AG10803 (cell line): ENCODE data around the gene TMEM176A.
A peak's percentile ranks its signal among the peaks of the same experiment; 100 is the strongest.
"Not testable (repeated sequence)": the region's sequence is repeated elsewhere in the genome, so short reads cannot be mapped to it uniquely, and the experiment has no call there.

Source experiments
- DNase-seq: peaks from one replicate; pipeline ENCODE4 v3.0.0; 2010; ENCODE audit warnings: low read depth
- H3K4me3 ChIP-seq: 2 replicates; pipeline ENCODE4 v1.5.1; 2011; ENCODE audit warnings: mild to moderate bottlenecking, low read length, control low read depth
- TF ChIP-seq, protein P1 (sequence below): conservative IDR thresholded peaks from 2 replicates; pipeline ENCODE4 v1.5.1; 2011; ENCODE audit warnings: mild to moderate bottlenecking, low read length, control low read depth, inconsistent platforms

The TMEM176A gene

DNA sequence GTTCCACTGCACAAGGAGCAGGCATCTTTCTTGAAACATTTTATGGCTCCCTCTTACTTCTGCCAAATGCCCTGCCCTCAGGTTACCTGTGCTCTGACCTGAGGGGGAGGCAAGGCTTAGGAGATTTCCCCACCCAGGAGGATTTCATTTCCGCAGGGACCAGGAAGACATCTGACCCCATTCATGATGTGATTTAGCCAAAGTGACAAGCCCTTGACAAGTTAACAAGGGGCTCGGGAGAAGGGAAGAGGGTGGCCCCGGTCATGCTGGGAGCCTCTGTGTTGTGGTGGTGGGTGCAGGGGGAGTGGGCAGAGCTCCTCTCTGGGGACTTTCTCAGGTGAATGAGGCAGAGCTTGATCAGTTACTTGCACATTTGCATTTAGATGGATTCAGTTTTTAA is 44.4 kb upstream of the TMEM176A start:
- no peak for DNase-seq
- TF ChIP-seq, protein P1, sequence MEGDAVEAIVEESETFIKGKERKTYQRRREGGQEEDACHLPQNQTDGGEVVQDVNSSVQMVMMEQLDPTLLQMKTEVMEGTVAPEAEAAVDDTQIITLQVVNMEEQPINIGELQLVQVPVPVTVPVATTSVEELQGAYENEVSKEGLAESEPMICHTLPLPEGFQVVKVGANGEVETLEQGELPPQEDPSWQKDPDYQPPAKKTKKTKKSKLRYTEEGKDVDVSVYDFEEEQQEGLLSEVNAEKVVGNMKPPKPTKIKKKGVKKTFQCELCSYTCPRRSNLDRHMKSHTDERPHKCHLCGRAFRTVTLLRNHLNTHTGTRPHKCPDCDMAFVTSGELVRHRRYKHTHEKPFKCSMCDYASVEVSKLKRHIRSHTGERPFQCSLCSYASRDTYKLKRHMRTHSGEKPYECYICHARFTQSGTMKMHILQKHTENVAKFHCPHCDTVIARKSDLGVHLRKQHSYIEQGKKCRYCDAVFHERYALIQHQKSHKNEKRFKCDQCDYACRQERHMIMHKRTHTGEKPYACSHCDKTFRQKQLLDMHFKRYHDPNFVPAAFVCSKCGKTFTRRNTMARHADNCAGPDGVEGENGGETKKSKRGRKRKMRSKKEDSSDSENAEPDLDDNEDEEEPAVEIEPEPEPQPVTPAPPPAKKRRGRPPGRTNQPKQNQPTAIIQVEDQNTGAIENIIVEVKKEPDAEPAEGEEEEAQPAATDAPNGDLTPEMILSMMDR: no peak
- H3K4me3 ChIP-seq: no peak overlapping the region

- TF ChIP-seq, protein P1: peak; percentile 32; the same call in 1 of the 2 replicates
- H3K4me3 ChIP-seq: no peak overlapping the region
- DNase-seq: no peak
Observed at GRCh38 chr7:150756858-150757257, 43.7 kb upstream of the TMEM176A start.

- DNase-seq: no peak
- no peak overlapping the region for H3K4me3 ChIP-seq
- TF ChIP-seq, protein P1: no peak
Observed at GRCh38 chr7:150759479-150759878, 41.1 kb upstream of the TMEM176A start.

GRCh38 chr7:150766334-150766709 is 34.2 kb upstream of the TMEM176A start:
- H3K4me3 ChIP-seq: no peak overlapping the region
- TF ChIP-seq, protein P1: no peak
- DNase-seq: no peak

- no peak overlapping the region for H3K4me3 ChIP-seq
- TF ChIP-seq, protein P1: no peak
- no peak for DNase-seq
Observed at GRCh38 chr7:150769768-150770167, 30.8 kb upstream of the TMEM176A start.

DNA sequence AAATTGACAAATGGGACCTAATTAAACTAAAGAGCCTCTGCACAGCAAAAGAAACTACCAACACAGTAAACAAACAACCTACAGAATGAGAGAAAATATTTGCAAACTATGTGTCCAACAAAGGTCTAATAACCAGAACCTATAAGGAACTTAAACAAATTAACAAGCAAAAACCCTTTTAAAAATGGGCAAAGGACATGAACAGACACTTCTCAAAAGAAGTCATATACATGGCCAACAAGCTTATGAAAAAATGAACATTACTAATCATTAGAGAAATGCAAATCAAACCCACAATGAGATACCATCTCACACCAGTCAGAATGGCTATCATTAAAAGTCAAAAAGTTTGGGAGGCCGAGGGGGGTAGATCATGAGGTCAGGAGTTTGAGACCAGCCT is 26.4 kb upstream of the TMEM176A start:
- DNase-seq, H3K4me3 ChIP-seq: not testable (repeated sequence)

- TF ChIP-seq, protein P1: no peak
- H3K4me3 ChIP-seq: no peak overlapping the region
- no peak for DNase-seq
Observed at GRCh38 chr7:150778014-150778737, 22.4 kb upstream of the TMEM176A start.
